ENCODE measurements around the gene HIC1.

DNA sequence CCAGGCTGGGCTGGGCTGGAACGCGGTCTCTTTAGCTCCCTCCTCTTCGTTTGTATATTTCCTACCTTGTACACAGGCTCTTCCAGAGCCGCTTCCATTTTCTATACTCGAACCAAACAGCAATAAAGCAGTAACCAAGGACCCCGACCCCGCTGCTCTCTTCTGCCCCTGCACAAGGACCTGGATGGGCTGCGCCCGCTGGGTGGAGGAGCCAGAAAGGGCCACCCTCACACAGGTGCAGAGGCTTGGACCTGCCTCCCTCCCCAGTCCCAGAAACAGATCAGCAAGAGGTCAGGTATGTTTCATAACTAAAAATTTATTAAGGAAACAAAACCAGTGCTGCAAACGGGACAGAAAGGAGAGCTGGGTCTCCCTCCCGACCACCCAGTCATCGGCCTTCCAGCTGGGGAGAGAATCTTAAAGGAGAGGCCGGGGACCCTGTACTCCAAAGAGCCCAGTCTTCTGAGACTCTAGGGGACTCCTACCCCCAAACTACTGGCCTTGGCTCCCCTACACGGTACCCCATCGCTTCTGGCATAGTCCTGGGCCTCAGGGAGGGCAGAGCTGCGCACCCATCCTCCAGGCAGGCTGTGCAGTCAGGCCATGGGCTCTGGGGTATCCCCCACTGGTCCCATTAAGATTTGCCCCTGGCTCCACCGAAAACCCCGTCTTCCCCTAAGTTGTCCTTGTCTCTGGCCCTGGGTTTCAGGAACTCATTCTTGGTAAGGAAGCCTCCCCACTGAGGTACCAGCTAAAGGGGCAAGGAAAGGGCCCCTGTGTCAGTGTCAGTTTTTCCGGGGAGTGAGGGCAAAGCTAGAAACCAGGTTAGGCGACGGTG, 4.9 kb downstream of the HIC1 start:
- TF ChIP-seq, protein P1, sequence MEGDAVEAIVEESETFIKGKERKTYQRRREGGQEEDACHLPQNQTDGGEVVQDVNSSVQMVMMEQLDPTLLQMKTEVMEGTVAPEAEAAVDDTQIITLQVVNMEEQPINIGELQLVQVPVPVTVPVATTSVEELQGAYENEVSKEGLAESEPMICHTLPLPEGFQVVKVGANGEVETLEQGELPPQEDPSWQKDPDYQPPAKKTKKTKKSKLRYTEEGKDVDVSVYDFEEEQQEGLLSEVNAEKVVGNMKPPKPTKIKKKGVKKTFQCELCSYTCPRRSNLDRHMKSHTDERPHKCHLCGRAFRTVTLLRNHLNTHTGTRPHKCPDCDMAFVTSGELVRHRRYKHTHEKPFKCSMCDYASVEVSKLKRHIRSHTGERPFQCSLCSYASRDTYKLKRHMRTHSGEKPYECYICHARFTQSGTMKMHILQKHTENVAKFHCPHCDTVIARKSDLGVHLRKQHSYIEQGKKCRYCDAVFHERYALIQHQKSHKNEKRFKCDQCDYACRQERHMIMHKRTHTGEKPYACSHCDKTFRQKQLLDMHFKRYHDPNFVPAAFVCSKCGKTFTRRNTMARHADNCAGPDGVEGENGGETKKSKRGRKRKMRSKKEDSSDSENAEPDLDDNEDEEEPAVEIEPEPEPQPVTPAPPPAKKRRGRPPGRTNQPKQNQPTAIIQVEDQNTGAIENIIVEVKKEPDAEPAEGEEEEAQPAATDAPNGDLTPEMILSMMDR (IDR thresholded peaks at IDR 0.05): no peak
- TF ChIP-seq POLR2A (IDR thresholded peaks at IDR 0.05): no peak
- no peak for TF ChIP-seq EP300 (IDR thresholded peaks at IDR 0.05)
- no peak for TF ChIP-seq POLR2AphosphoS5 (IDR thresholded peaks at IDR 0.05)

Measured in suprapubic skin (tissue), 4 donors.